Tibial nerve (tissue), 4 donors: ENCODE results near the gene CELSR1.

Experiments
- EP300 ChIP-seq, 2 donors: sonication (generic); formaldehyde crosslinking; IDR thresholded peaks; one replicate each; pipeline ENCODE4 v1.6.1; 2017; ENCODE audit warnings: antibody characterized with exemption in 2 of 2, mild to moderate bottlenecking in 1 of 2
- POLR2A ChIP-seq, 2 donors: fragments of 450-650 bp; IDR thresholded peaks; one replicate each; pipeline ENCODE4 v1.6.1; 2017; ENCODE audit warnings: antibody characterized with exemption in 2 of 2, mild to moderate bottlenecking in 2 of 2, moderate library complexity in 2 of 2
- TF ChIP-seq, protein P1 (sequence below), 5 experiments: fragments of 200-600 bp in 3 of 5; fragments of 450-650 bp in 2 of 5; sonication (generic) in 3 of 5; IDR thresholded peaks; one replicate each; pipeline ENCODE4 v1.5.1; 2016 to 2019; ENCODE audit warnings: antibody characterized with exemption in 5 of 5, mild to moderate bottlenecking in 3 of 5, moderate library complexity in 2 of 5

- TF ChIP-seq, protein P1, sequence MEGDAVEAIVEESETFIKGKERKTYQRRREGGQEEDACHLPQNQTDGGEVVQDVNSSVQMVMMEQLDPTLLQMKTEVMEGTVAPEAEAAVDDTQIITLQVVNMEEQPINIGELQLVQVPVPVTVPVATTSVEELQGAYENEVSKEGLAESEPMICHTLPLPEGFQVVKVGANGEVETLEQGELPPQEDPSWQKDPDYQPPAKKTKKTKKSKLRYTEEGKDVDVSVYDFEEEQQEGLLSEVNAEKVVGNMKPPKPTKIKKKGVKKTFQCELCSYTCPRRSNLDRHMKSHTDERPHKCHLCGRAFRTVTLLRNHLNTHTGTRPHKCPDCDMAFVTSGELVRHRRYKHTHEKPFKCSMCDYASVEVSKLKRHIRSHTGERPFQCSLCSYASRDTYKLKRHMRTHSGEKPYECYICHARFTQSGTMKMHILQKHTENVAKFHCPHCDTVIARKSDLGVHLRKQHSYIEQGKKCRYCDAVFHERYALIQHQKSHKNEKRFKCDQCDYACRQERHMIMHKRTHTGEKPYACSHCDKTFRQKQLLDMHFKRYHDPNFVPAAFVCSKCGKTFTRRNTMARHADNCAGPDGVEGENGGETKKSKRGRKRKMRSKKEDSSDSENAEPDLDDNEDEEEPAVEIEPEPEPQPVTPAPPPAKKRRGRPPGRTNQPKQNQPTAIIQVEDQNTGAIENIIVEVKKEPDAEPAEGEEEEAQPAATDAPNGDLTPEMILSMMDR (IDR thresholded peaks at IDR 0.05): no peak
- TF ChIP-seq POLR2A (IDR thresholded peaks at IDR 0.05) (no peak), EP300 (IDR thresholded peaks at IDR 0.05) (no peak)
These were observed 82.7 kb downstream of the CELSR1 start for GRCh38 chr22:46454504-46455269.
